ENCODE measurements around the gene MYO1G. TPM values are rescaled to one million over a fixed set of nuclear protein-coding genes. Genes with fewer than 3 reads are reported as not detected.

MYO1G gene
- total RNA-seq, 2 experiments from 2014 or later, result 155 to 157 TPM

- H3K9me3 Mint-ChIP-seq, result no peaks in the 10 kb centered on the region
- no peaks in the 10 kb centered on the region for H3K36me3 Mint-ChIP-seq (ENCODE audit: low read depth)
- H3K27me3 Mint-ChIP-seq, result peaks cover 7% of the 10 kb centered on the region
- intact Hi-C loops (cut with DNase I, micrococcal nuclease), result no loop called here
- Histone ChIP-seq H3K4me3 (ENCODE audit: low read length) (no peak overlapping the region), H3K27ac (ENCODE audit: low read depth in 1 of 2, low read length in 2 of 2) (no peak overlapping the region), H3K36me3 (ENCODE audit: insufficient read depth, low read length) (no peaks in the 10 kb centered on the region), H3K4me1 (ENCODE audit: insufficient read depth, low read length) (no peaks in the 10 kb centered on the region), H3K27me3 (ENCODE audit: control insufficient read depth in 1 of 2, insufficient read depth in 2 of 2, low read length in 2 of 2) (no peaks in the 10 kb centered on the region), H3K9me3 (ENCODE audit: control insufficient read depth in 1 of 2, insufficient read depth in 1 of 2, low read length in 2 of 2) (no peaks in the 10 kb centered on the region)
- ATAC-seq (ENCODE audit: poor library complexity) (no peak), DNase-seq (no peak)
- H3K27ac Mint-ChIP-seq, result no peak overlapping the region
- CTCF ChIA-PET, result no interaction called here
- H3K4me1 Mint-ChIP-seq (ENCODE audit: low read depth), result no peaks in the 10 kb centered on the region
- POLR2A ChIA-PET, result no interaction called here
- TF ChIP-seq CTCF (IDR thresholded peaks at IDR 0.05), result no peak
- no peak overlapping the region for H3K4me3 Mint-ChIP-seq
These were observed 33.3 kb downstream of the MYO1G start for GRCh38 chr7:44945479-44945878.

GRCh38 chr7:44944821-44945220 is 34.0 kb downstream of the MYO1G start:
- Mint-ChIP-seq H3K4me3 (no peak overlapping the region), H3K27me3 (peaks cover 7% of the 10 kb centered on the region), H3K4me1 (ENCODE audit: low read depth) (no peaks in the 10 kb centered on the region), H3K9me3 (no peaks in the 10 kb centered on the region), H3K27ac (no peak overlapping the region), H3K36me3 (ENCODE audit: low read depth) (no peaks in the 10 kb centered on the region)
- intact Hi-C loops (cut with DNase I, micrococcal nuclease), result no loop called here
- H3K27ac ChIP-seq (ENCODE audit: low read depth in 1 of 2, low read length in 2 of 2), result no peak overlapping the region
- H3K4me3 ChIP-seq (ENCODE audit: low read length), result no peak overlapping the region
- ChIA-PET CTCF (no interaction called here), POLR2A (no interaction called here)
- H3K9me3 ChIP-seq (ENCODE audit: control insufficient read depth in 1 of 2, insufficient read depth in 1 of 2, low read length in 2 of 2), result no peaks in the 10 kb centered on the region
- TF ChIP-seq CTCF (IDR thresholded peaks at IDR 0.05), result no peak
- ATAC-seq (ENCODE audit: poor library complexity) (no peak), DNase-seq (no peak)
- H3K36me3 ChIP-seq (ENCODE audit: insufficient read depth, low read length), result no peaks in the 10 kb centered on the region
- H3K27me3 ChIP-seq (ENCODE audit: control insufficient read depth in 1 of 2, insufficient read depth in 2 of 2, low read length in 2 of 2), result no peaks in the 10 kb centered on the region
- no peaks in the 10 kb centered on the region for H3K4me1 ChIP-seq (ENCODE audit: insufficient read depth, low read length)

GRCh38 chr7:44943631-44944030 is 35.2 kb downstream of the MYO1G start:
- H3K4me3 ChIP-seq (ENCODE audit: low read length), result no peak overlapping the region
- no peaks in the 10 kb centered on the region for H3K27me3 ChIP-seq (ENCODE audit: control insufficient read depth in 1 of 2, insufficient read depth in 2 of 2, low read length in 2 of 2)
- H3K4me1 ChIP-seq (ENCODE audit: insufficient read depth, low read length), result no peaks in the 10 kb centered on the region
- no peak for ATAC-seq (ENCODE audit: poor library complexity)
- H3K27me3 Mint-ChIP-seq, result peaks cover 7% of the 10 kb centered on the region
- intact Hi-C loops (cut with DNase I, micrococcal nuclease), result no loop called here
- H3K27ac Mint-ChIP-seq, result no peak overlapping the region
- no peaks in the 10 kb centered on the region for H3K36me3 ChIP-seq (ENCODE audit: insufficient read depth, low read length)
- H3K27ac ChIP-seq (ENCODE audit: low read depth in 1 of 2, low read length in 2 of 2), result no peak overlapping the region
- ChIA-PET POLR2A (interaction anchor here (0.6 to 0.7 kb wide), 3 partner anchors 31 to 1261 kb away, joined by 3 read pairs; no protein-coding TSS in a partner anchor), CTCF (no interaction called here)
- no peak for TF ChIP-seq CTCF (IDR thresholded peaks at IDR 0.05)
- H3K4me1 Mint-ChIP-seq (ENCODE audit: low read depth), result no peaks in the 10 kb centered on the region
- no peak overlapping the region for H3K4me3 Mint-ChIP-seq
- DNase-seq, result no peak
- H3K9me3 ChIP-seq (ENCODE audit: control insufficient read depth in 1 of 2, insufficient read depth in 1 of 2, low read length in 2 of 2), result no peaks in the 10 kb centered on the region
- no peaks in the 10 kb centered on the region for H3K9me3 Mint-ChIP-seq
- H3K36me3 Mint-ChIP-seq (ENCODE audit: low read depth), result no peaks in the 10 kb centered on the region
